H1 (cell line): Measurements from ENCODE around the gene MCC. TPM values are rescaled to one million over a fixed set of nuclear protein-coding genes. Genes with fewer than 3 reads are reported as not detected.

Source experiments
- FOSL1 ChIP-seq: IDR thresholded peaks from 2 replicates; pipeline ENCODE4 v1.6.1; 2011; ENCODE audit warnings: mild to moderate bottlenecking, low read depth, low read length, moderate library complexity; ENCODE audit not compliant: insufficient read depth
- JUN ChIP-seq: IDR thresholded peaks from 2 replicates; pipeline ENCODE4 v1.6.1; 2011; ENCODE audit warnings: low read depth, mild to moderate bottlenecking, improper control_type of control experiment, low read length
- SIX5 ChIP-seq: IDR thresholded peaks from 2 replicates; pipeline ENCODE4 v1.6.1; 2011; ENCODE audit warnings: mild to moderate bottlenecking, low read depth, low read length
- SP4 ChIP-seq: IDR thresholded peaks from 2 replicates; pipeline ENCODE4 v1.6.1; 2012; ENCODE audit warnings: low read length, inconsistent platforms
- SRF ChIP-seq: IDR thresholded peaks from 2 replicates; pipeline ENCODE4 v1.6.1; 2011; ENCODE audit warnings: mild to moderate bottlenecking, low read depth, low read length, moderate library complexity
- USF2 ChIP-seq: IDR thresholded peaks from 2 replicates; pipeline ENCODE4 v1.6.1; 2011; ENCODE audit warnings: low read length, improper control_type of control experiment
- polyA plus RNA-seq, 7 experiments: library from polyadenylated mRNA; depleted of rRNA in 3 of 7; stranded (reverse) in 5 of 7; unstranded in 2 of 7; fragments of >200 nt in 5 of 7; fragments of 200-250 nt in 2 of 7; gene quantifications; 1 replicate in 5 of 7; 2 replicates in 1 of 7; 4 replicates in 1 of 7; pipeline versions ENCODE4 v1.2.1 to v1.2.3, GENCODE V29; 2011 to 2013; ENCODE audit warnings: missing spikeins in 2 of 7, mixed read lengths in 2 of 7
- total RNA-seq: library from RNA; stranded (reverse); fragmentation: NEBNext Ultra II Directional; extraction: Animal tissue kit (Norgen Biotek cat#: 25700); gene quantifications from 2 replicates; pipeline ENCODE4 v1.2.1, GENCODE V29; 2021
- TF ChIP-seq, protein P1 (sequence below): fragments of 300-600 bp; sonication (generic); IDR thresholded peaks from 2 replicates; pipeline ENCODE4 v1.7.1; 2012; ENCODE audit warnings: low read length, moderate library complexity, mild to moderate bottlenecking, inconsistent platforms; ENCODE audit not compliant: insufficient replicate concordance

MCC gene
- total and polyA plus RNA-seq, 2 of the 8 experiments (the other 6 are each of a cell fraction or from before 2014, with no cell fraction given): 2.6 to 18.3 TPM

DNA sequence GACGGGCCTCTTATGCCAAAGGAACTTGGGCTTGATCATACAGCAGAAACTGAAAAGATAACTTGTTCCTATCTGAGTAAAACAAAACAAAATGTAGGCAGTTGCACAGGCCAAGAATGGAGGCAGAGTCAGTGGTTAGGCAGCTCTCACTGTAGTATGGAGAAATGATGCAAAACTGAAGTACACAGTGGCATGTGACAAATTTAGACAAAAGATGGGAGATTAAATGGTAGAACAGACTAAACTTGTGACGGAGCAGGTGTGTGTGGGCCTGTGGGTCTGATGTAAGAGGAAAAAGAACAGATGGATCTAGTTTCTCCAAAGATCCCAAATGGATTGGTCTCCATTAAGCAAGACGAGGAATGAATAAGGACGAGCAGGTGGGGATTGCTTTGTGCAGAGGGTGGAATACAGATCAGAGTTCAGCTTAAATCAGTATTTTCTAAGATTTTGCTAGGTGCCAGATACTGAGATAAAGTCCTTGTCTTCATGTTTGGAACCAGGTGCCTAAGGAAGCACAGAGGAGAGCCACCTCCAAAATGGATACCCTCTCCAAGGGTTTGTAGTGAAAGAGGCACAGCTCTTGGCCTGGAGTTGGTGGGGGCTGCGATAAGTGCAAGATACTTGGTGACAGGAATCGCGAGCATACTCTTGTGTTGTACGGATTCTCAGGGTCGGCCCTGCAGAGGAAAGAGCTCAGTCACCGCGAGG is 512.4 kb downstream of the MCC start (continued):
- TF ChIP-seq SRF: no peak
- no peak for TF ChIP-seq FOSL1
- TF ChIP-seq SP4: no peak
- TF ChIP-seq JUN: no peak
- TF ChIP-seq SIX5: no peak
- TF ChIP-seq, protein P1, sequence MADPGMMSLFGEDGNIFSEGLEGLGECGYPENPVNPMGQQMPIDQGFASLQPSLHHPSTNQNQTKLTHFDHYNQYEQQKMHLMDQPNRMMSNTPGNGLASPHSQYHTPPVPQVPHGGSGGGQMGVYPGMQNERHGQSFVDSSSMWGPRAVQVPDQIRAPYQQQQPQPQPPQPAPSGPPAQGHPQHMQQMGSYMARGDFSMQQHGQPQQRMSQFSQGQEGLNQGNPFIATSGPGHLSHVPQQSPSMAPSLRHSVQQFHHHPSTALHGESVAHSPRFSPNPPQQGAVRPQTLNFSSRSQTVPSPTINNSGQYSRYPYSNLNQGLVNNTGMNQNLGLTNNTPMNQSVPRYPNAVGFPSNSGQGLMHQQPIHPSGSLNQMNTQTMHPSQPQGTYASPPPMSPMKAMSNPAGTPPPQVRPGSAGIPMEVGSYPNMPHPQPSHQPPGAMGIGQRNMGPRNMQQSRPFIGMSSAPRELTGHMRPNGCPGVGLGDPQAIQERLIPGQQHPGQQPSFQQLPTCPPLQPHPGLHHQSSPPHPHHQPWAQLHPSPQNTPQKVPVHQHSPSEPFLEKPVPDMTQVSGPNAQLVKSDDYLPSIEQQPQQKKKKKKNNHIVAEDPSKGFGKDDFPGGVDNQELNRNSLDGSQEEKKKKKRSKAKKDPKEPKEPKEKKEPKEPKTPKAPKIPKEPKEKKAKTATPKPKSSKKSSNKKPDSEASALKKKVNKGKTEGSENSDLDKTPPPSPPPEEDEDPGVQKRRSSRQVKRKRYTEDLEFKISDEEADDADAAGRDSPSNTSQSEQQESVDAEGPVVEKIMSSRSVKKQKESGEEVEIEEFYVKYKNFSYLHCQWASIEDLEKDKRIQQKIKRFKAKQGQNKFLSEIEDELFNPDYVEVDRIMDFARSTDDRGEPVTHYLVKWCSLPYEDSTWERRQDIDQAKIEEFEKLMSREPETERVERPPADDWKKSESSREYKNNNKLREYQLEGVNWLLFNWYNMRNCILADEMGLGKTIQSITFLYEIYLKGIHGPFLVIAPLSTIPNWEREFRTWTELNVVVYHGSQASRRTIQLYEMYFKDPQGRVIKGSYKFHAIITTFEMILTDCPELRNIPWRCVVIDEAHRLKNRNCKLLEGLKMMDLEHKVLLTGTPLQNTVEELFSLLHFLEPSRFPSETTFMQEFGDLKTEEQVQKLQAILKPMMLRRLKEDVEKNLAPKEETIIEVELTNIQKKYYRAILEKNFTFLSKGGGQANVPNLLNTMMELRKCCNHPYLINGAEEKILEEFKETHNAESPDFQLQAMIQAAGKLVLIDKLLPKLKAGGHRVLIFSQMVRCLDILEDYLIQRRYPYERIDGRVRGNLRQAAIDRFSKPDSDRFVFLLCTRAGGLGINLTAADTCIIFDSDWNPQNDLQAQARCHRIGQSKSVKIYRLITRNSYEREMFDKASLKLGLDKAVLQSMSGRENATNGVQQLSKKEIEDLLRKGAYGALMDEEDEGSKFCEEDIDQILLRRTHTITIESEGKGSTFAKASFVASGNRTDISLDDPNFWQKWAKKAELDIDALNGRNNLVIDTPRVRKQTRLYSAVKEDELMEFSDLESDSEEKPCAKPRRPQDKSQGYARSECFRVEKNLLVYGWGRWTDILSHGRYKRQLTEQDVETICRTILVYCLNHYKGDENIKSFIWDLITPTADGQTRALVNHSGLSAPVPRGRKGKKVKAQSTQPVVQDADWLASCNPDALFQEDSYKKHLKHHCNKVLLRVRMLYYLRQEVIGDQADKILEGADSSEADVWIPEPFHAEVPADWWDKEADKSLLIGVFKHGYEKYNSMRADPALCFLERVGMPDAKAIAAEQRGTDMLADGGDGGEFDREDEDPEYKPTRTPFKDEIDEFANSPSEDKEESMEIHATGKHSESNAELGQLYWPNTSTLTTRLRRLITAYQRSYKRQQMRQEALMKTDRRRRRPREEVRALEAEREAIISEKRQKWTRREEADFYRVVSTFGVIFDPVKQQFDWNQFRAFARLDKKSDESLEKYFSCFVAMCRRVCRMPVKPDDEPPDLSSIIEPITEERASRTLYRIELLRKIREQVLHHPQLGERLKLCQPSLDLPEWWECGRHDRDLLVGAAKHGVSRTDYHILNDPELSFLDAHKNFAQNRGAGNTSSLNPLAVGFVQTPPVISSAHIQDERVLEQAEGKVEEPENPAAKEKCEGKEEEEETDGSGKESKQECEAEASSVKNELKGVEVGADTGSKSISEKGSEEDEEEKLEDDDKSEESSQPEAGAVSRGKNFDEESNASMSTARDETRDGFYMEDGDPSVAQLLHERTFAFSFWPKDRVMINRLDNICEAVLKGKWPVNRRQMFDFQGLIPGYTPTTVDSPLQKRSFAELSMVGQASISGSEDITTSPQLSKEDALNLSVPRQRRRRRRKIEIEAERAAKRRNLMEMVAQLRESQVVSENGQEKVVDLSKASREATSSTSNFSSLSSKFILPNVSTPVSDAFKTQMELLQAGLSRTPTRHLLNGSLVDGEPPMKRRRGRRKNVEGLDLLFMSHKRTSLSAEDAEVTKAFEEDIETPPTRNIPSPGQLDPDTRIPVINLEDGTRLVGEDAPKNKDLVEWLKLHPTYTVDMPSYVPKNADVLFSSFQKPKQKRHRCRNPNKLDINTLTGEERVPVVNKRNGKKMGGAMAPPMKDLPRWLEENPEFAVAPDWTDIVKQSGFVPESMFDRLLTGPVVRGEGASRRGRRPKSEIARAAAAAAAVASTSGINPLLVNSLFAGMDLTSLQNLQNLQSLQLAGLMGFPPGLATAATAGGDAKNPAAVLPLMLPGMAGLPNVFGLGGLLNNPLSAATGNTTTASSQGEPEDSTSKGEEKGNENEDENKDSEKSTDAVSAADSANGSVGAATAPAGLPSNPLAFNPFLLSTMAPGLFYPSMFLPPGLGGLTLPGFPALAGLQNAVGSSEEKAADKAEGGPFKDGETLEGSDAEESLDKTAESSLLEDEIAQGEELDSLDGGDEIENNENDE: no peak
- TF ChIP-seq USF2: no peak
